T-helper 2 cell treated with Interferon-gamma antibody and Interleukin-4, amounts not matched to agents 5 μg/mL and 100 μg/mL, for 36 hours (primary cell): Measurements from ENCODE around the gene PCGF6.
"Not testable (repeated sequence)": the region's sequence is repeated elsewhere in the genome, so short reads cannot be mapped to it uniquely, and the experiment has no call there.

Experiments
- DNase-seq: peaks from one replicate; pipeline ENCODE4 v3.0.0; 2021; ENCODE audit warnings: low spot score
- H3K27ac Mint-ChIP-seq: one replicate; pipeline ENCODE4 v1.8.0; 2021; ENCODE audit warnings: mild to moderate bottlenecking, mixed read lengths
- H3K27me3 Mint-ChIP-seq: one replicate; pipeline ENCODE4 v1.8.0; 2021; ENCODE audit warnings: low read depth, mixed read lengths
- H3K36me3 Mint-ChIP-seq: one replicate; pipeline ENCODE4 v1.8.0; 2021; ENCODE audit warnings: low read depth, mixed read lengths
- H3K4me1 Mint-ChIP-seq: one replicate; pipeline ENCODE4 v1.8.0; 2021; ENCODE audit warnings: low read depth, mixed read lengths
- H3K4me3 Mint-ChIP-seq: one replicate; pipeline ENCODE4 v1.8.0; 2022; ENCODE audit warnings: mild to moderate bottlenecking, moderate library complexity, mixed read lengths
- H3K9me3 Mint-ChIP-seq: one replicate; pipeline ENCODE4 v1.8.0; 2021; ENCODE audit warnings: mixed read lengths

Gene PCGF6

DNA sequence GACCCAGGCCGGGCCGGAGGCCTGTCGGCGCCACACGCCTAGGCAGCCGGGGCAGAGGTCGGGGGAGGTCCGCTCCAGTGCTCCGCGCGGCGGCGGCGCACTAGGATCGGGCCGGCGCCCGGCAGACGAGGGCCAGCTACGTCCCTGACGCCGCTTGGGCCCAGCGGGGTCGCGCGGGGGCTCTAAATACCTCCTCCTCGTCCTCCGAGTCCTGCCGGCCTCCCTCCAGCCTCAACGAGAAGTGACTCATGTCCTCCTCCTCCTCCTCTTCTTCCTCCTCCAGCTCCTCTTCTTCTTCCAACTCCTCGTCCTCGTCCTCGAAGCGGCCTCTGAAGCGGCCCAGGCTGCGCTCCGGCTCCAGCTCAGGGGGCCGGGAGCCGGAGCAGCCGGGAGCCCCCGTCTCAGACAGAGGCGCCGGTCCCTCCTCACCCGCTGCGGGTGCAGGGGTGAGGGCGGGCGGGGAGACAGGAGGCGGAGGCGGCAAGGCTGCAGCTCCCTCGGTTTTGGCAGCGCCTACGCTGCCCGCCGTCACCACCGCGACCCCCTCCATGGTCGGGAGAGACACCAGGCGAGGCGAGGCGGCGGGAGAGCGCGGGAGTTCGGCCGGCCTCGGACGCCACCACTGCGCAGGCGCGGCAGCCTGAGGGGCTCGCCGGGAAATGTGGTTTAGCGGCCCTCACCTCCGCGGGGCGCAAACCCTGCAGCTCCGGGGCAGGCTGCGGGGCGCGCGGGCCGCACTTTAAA lies at the start of gene PCGF6:
Gene PCGF6, minus strand, starts transcription at position 624 of the 744 bp plus-strand sequence. Its CDS starts 74 bp downstream, at position 550.
- no peaks in the 10 kb centered on the region for H3K9me3 Mint-ChIP-seq
- H3K27ac Mint-ChIP-seq: peak within 1 kb of the TSS; percentile 84
- DNase-seq: peak; percentile 82
- H3K27me3 Mint-ChIP-seq: no peaks in the 10 kb centered on the region
- H3K4me1 Mint-ChIP-seq: peaks cover 4% of the 10 kb centered on the region
- H3K4me3 Mint-ChIP-seq: peak within 1 kb of the TSS; percentile 91
- H3K36me3 Mint-ChIP-seq: peaks cover 14% of the 10 kb centered on the region

GRCh38 chr10:103397191-103397825 lies 46.4 kb upstream of the PCGF6 start:
- DNase-seq: no peak
- Mint-ChIP-seq H3K27ac (peak overlapping the region; percentile 93), H3K36me3 (peaks cover 45% of the 10 kb centered on the region), H3K4me3 (peak overlapping the region; percentile 98), H3K4me1 (peaks cover 41% of the 10 kb centered on the region), H3K9me3 (no peaks in the 10 kb centered on the region), H3K27me3 (no peaks in the 10 kb centered on the region)

DNA sequence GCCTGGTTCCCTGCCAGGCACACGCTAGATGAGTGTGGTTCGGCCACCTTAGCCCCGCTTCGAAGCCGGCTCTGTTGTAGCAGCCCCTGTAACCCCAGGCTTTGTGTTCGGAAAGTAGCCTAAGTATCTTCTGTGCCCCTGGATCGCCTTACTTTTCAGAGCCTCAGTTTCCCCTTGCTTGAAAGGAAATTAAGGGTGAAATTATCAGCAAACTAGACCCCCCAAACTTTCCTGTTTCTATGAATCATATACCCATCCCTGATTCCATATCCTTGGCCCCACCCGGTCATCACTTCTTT lies 45.8 kb upstream of the PCGF6 start:
- Mint-ChIP-seq H3K36me3 (peaks cover 46% of the 10 kb centered on the region), H3K9me3 (no peaks in the 10 kb centered on the region), H3K4me3 (peak overlapping the region; percentile 98), H3K4me1 (peaks cover 41% of the 10 kb centered on the region), H3K27me3 (no peaks in the 10 kb centered on the region), H3K27ac (peak overlapping the region; percentile 93)
- no peak for DNase-seq

DNA sequence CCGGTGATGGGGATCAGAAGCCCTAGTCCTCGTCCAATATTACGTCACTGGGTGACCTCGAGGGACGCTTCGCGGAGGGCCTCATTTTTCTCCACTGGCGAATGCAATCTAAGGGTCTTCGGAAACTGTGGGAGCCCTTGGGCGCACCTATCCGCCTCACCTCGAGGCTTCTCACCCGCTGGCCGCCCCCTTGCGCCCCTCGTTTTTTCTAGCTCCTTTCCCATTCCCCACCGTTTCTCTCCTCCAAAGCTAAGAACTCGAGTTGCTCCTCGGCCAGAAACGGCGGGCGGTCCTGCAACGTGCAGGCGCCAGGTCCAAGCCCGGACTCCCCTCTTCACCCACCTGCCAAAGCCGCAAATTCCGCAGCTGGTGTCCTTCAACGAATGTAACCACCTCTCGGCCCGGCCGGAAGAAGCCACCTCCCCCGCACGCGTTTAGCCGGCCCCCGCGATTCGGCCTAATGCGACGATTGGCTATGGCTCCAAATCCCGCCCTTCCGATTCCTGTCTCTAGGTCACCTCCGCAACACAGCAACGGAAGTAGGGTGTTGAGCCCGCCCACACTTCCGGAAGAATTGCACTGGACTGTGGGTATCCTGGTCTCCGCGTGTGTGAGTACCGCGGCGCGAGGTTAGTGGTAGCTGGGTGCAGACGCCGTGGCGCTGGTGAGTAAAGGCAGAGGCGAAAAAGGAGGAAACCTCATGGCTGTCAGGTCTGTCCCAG lies 45.3 kb upstream of the PCGF6 start, which contains the start of the genes ATP5MK and PDCD11:
Gene ATP5MK, minus strand, starts transcription at position 409 of the 722 bp plus-strand sequence. CDS start 4,018 bp downstream, outside the sequence.
Gene PDCD11, plus strand, starts transcription at position 560 of the 722 bp plus-strand sequence. CDS start 1,801 bp downstream, outside the sequence.
- H3K9me3 Mint-ChIP-seq: no peaks in the 10 kb centered on the region
- DNase-seq: peak; percentile 98
- H3K27ac Mint-ChIP-seq: peak within 1 kb of the TSS; percentile 93
- peaks cover 41% of the 10 kb centered on the region for H3K4me1 Mint-ChIP-seq
- no peaks in the 10 kb centered on the region for H3K27me3 Mint-ChIP-seq
- H3K36me3 Mint-ChIP-seq: peaks cover 47% of the 10 kb centered on the region
- H3K4me3 Mint-ChIP-seq: peak within 1 kb of the TSS; percentile 98

GRCh38 chr10:103395754-103396066 lies 44.8 kb upstream of the PCGF6 start:
- Mint-ChIP-seq H3K4me1 (peaks cover 41% of the 10 kb centered on the region), H3K36me3 (peaks cover 51% of the 10 kb centered on the region)

DNA sequence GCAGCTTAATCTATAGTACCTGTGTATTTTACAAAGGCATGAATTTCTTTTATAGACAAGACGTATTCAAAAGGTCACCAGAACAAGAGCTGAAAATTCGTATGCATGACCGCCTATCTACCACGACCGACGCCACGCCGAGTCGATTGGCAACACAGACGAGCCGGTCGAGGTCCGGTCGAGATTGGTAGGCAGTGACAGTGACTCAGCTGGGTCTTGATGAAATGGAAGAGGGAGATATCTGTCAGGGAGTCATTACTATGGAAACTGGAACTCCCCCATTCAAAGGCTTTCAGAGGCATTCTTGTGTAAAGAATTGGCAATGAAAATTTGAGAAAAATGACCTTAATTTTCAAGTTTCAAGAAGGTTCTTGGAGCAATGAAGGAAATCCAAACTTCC lies 43.2 kb upstream of the PCGF6 start:
- H3K36me3 Mint-ChIP-seq: peaks cover 41% of the 10 kb centered on the region
- no peaks in the 10 kb centered on the region for H3K27me3 Mint-ChIP-seq
- peaks cover 39% of the 10 kb centered on the region for H3K4me1 Mint-ChIP-seq
- peak overlapping the region; percentile 54 for H3K27ac Mint-ChIP-seq
- DNase-seq: no peak
- H3K9me3 Mint-ChIP-seq: no peaks in the 10 kb centered on the region
- H3K4me3 Mint-ChIP-seq: peak overlapping the region; percentile 48

More at GRCh38 chr10:103395754-103396066, 44.8 kb upstream of the PCGF6 start:
- no peaks in the 10 kb centered on the region for H3K27me3 Mint-ChIP-seq
- no peaks in the 10 kb centered on the region for H3K9me3 Mint-ChIP-seq
- DNase-seq: no peak
- H3K4me3 Mint-ChIP-seq: peak overlapping the region; percentile 98
- peak overlapping the region; percentile 93 for H3K27ac Mint-ChIP-seq

GRCh38 chr10:103382769-103383168 lies 31.8 kb upstream of the PCGF6 start:
- H3K36me3 Mint-ChIP-seq: peaks cover 41% of the 10 kb centered on the region

DNA sequence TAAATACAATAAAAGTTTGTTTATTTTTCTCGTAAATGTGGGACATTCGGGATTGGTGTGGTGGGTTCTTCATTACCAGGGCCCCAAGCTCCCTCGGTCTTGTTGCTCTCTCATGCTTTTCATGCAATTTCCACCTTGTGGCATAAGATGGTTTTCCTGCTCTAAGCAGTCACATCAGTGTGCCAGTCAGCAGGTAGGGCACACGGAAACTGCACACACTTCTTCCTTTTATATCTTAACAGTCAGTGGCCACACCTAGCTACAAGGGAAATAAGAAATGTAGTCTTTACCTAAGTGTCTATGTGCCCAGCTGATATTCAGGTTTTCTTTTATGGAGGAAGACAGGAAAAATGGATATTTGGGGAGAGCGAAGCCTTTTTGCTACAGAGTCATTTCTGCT lies 23.3 kb upstream of the PCGF6 start:
- Mint-ChIP-seq H3K27me3 (no peaks in the 10 kb centered on the region), H3K36me3 (peaks cover 30% of the 10 kb centered on the region), H3K27ac (no peak overlapping the region), H3K9me3 (no peaks in the 10 kb centered on the region), H3K4me1 (peaks cover 17% of the 10 kb centered on the region), H3K4me3 (no peak overlapping the region)
- DNase-seq: no peak

More at GRCh38 chr10:103382769-103383168, 31.8 kb upstream of the PCGF6 start:
- H3K9me3 Mint-ChIP-seq: no peaks in the 10 kb centered on the region
- H3K4me3 Mint-ChIP-seq: no peak overlapping the region
- no peaks in the 10 kb centered on the region for H3K27me3 Mint-ChIP-seq
- H3K4me1 Mint-ChIP-seq: no peaks in the 10 kb centered on the region
- H3K27ac Mint-ChIP-seq: no peak overlapping the region
- no peak for DNase-seq

DNA sequence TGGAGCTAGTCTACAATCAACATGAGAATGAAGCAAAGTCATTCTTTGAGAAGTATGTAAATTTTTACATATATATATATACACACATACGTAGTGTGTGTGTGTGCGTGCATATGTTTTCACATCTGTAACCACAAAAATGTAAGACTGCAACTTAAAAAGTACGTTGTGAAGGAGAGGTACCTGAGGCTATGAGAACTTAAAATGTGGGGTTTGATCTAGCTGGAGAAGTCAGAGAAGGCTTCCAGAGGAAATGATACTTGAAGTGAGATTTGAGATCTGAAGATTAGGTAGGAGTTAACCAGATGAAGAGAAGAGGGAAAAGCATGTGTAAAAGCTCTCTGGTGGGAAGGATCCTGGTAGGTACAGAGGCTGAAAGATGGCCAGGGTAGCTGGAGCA lies 22.6 kb upstream of the PCGF6 start:
- DNase-seq: no peak
- peaks cover 30% of the 10 kb centered on the region for H3K36me3 Mint-ChIP-seq
- no peaks in the 10 kb centered on the region for H3K9me3 Mint-ChIP-seq

GRCh38 chr10:103367782-103368518 lies 17.0 kb upstream of the PCGF6 start, which contains the start of gene TAF5:
TAF5 (plus strand) TSS chr10:103367976; CDS start chr10:103367990, 14 bp downstream.
- Mint-ChIP-seq H3K36me3 (peaks cover 7% of the 10 kb centered on the region), H3K9me3 (no peaks in the 10 kb centered on the region), H3K4me3 (peak within 1 kb of the TSS; percentile 92), H3K27ac (peak within 1 kb of the TSS; percentile 93), H3K4me1 (peaks cover 5% of the 10 kb centered on the region), H3K27me3 (no peaks in the 10 kb centered on the region)
- DNase-seq: peak; percentile 92

More for the DNA sequence above, 22.6 kb upstream of the PCGF6 start:
- H3K27ac Mint-ChIP-seq: peak overlapping the region; percentile 57
- no peaks in the 10 kb centered on the region for H3K27me3 Mint-ChIP-seq
- H3K4me3 Mint-ChIP-seq: peak overlapping the region; percentile 1
- H3K4me1 Mint-ChIP-seq: peaks cover 17% of the 10 kb centered on the region

- H3K4me1 Mint-ChIP-seq: peaks cover 4% of the 10 kb centered on the region
- no peaks in the 10 kb centered on the region for H3K27me3 Mint-ChIP-seq
- H3K27ac Mint-ChIP-seq: peak overlapping the region; percentile 93
- H3K9me3 Mint-ChIP-seq: no peaks in the 10 kb centered on the region
- H3K4me3 Mint-ChIP-seq: peak overlapping the region; percentile 92
- peaks cover 7% of the 10 kb centered on the region for H3K36me3 Mint-ChIP-seq
- DNase-seq: no peak
These were observed 16.4 kb upstream of the PCGF6 start for GRCh38 chr10:103367379-103367781.

DNA sequence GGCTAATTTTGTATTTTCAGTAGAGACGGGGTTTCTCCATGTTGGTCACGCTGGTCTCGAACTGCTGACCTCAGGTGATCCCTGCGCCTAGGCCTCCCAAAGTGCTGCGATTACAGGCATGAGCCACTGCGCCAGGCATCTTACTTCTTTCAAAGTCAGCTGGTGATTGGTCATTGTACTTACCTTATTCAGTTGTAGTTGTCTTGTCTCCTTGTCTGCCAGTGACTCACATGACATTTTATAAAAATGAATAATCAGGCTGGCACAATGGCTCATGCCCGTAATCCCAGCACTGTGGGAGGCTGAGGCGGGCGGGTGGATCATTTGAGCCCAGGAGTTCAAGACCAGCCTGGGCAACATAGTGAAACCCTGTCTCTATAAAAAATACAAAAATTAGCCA lies 9.9 kb upstream of the PCGF6 start:
- H3K27me3 Mint-ChIP-seq, H3K36me3 Mint-ChIP-seq, H3K27ac Mint-ChIP-seq, H3K4me3 Mint-ChIP-seq, H3K4me1 Mint-ChIP-seq, H3K9me3 Mint-ChIP-seq, DNase-seq: not testable (repeated sequence)

DNA sequence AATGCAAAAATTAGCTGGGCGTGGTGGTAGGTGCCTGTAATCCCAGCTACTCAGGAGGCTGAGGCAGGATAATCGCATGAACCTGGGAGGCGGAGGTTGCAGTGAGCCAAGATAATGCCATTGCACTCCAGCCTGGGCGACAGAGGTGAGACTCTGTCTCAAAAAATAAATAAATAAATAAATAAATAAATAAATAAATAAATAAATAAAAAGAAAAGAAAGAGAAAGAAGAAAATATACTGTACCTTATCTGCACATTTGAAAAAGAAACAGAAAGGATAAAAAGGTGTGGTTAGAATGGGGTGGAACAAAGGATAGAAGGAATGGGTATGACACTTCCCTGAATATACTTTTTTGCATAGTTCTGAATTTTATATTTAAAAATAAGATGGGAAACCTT lies 8.6 kb upstream of the PCGF6 start:
- not testable (repeated sequence) for H3K36me3 Mint-ChIP-seq, H3K27ac Mint-ChIP-seq, H3K27me3 Mint-ChIP-seq, DNase-seq, H3K9me3 Mint-ChIP-seq, H3K4me1 Mint-ChIP-seq, H3K4me3 Mint-ChIP-seq
